Measurements from ENCODE around the gene TRDN. TPM values are rescaled to one million over a fixed set of nuclear protein-coding genes. Genes with fewer than 3 reads are reported as not detected.

TRDN gene
- total RNA-seq, 2 donors from 2014 or later = not detected

- intact Hi-C loops (cut with DNase I) = no loop called here
- no peak overlapping the region for H3K27ac ChIP-seq
- no peaks in the 10 kb centered on the region for H3K36me3 ChIP-seq (replicated peaks in 1 of 2; ENCODE audit: insufficient read depth in 1 of 2, low read depth in 2 of 2)
- DNase-seq (no peak), ATAC-seq (no peak)
- H3K9me3 ChIP-seq = peaks cover 0 to 13% (median 0%) of the 10 kb centered on the region in 3 donors
- H3K4me3 ChIP-seq = no peak overlapping the region
- WGBS, 2 donors = 53 to 60% methylated on average over 4 of the region's 4 CpGs
- no peaks in the 10 kb centered on the region for H3K27me3 ChIP-seq
- TF ChIP-seq, protein P1, sequence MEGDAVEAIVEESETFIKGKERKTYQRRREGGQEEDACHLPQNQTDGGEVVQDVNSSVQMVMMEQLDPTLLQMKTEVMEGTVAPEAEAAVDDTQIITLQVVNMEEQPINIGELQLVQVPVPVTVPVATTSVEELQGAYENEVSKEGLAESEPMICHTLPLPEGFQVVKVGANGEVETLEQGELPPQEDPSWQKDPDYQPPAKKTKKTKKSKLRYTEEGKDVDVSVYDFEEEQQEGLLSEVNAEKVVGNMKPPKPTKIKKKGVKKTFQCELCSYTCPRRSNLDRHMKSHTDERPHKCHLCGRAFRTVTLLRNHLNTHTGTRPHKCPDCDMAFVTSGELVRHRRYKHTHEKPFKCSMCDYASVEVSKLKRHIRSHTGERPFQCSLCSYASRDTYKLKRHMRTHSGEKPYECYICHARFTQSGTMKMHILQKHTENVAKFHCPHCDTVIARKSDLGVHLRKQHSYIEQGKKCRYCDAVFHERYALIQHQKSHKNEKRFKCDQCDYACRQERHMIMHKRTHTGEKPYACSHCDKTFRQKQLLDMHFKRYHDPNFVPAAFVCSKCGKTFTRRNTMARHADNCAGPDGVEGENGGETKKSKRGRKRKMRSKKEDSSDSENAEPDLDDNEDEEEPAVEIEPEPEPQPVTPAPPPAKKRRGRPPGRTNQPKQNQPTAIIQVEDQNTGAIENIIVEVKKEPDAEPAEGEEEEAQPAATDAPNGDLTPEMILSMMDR (IDR thresholded peaks at IDR 0.05) = no peak
- no peak for TF ChIP-seq POLR2A (IDR thresholded peaks at IDR 0.05)
- H3K4me1 ChIP-seq = no peaks in the 10 kb centered on the region
These were observed 189.3 kb downstream of the TRDN start for GRCh38 chr6:123447315-123447937.

GRCh38 chr6:123439371-123439770 is 197.4 kb downstream of the TRDN start:
- DNase-seq = no peak
- WGBS, 2 donors = 8 to 22% methylated on average over 3 of the region's 3 CpGs

GRCh38 chr6:123434186-123434585 is 202.6 kb downstream of the TRDN start:
- TF ChIP-seq, protein P1 (IDR thresholded peaks at IDR 0.05) = no peak
- no peak for TF ChIP-seq POLR2A (IDR thresholded peaks at IDR 0.05)
- no peak overlapping the region for H3K27ac ChIP-seq
- no peaks in the 10 kb centered on the region for H3K27me3 ChIP-seq
- no peaks in the 10 kb centered on the region for H3K36me3 ChIP-seq (replicated peaks in 1 of 2; ENCODE audit: insufficient read depth in 1 of 2, low read depth in 2 of 2)
- intact Hi-C loops (cut with DNase I) = no loop called here
- DNase-seq (no peak), ATAC-seq (no peak)
- H3K9me3 ChIP-seq = no peaks in the 10 kb centered on the region
- H3K4me1 ChIP-seq = no peaks in the 10 kb centered on the region
- H3K4me3 ChIP-seq = no peak overlapping the region

More at GRCh38 chr6:123439371-123439770, 197.4 kb downstream of the TRDN start:
- Histone ChIP-seq H3K9me3 (no peaks in the 10 kb centered on the region), H3K4me1 (no peaks in the 10 kb centered on the region), H3K27ac (no peak overlapping the region), H3K27me3 (no peaks in the 10 kb centered on the region), H3K4me3 (no peak overlapping the region), H3K36me3 (replicated peaks in 1 of 2; ENCODE audit: insufficient read depth in 1 of 2, low read depth in 2 of 2) (no peaks in the 10 kb centered on the region)
- no peak for ATAC-seq
- intact Hi-C loops (cut with DNase I) = no loop called here
- TF ChIP-seq, protein P1 (IDR thresholded peaks at IDR 0.05) = no peak
- TF ChIP-seq POLR2A (IDR thresholded peaks at IDR 0.05) = no peak

DNA sequence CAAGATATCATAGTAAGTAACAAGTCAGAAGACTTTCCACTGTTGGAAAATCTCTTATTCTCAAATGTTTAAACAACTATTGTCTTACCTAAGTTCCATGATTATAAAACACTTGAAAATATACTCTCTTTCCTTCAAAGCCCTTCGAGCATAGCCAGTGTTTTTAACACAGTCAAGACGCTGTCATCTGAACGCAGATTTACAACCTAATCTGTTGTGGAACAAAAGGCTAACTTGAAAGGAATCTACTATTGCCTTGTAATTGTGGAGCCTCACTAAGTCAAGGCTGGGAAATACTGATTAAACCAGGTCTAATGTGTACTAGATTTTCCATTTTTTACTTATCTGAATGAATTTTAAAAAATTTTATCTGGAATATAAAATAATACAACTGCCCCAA is 205.8 kb downstream of the TRDN start:
- H3K27ac ChIP-seq = no peak overlapping the region
- ATAC-seq (no peak), DNase-seq (no peak)
- intact Hi-C loops (cut with DNase I) = no loop called here
- no peak for TF ChIP-seq POLR2A (IDR thresholded peaks at IDR 0.05)
- TF ChIP-seq, protein P1 (IDR thresholded peaks at IDR 0.05) = no peak
- H3K4me1 ChIP-seq = no peaks in the 10 kb centered on the region
- 29 to 47% methylated on average over 3 of the region's 3 CpGs for whole genome bisulfite sequencing, 2 donors
- H3K27me3 ChIP-seq = no peaks in the 10 kb centered on the region
- no peaks in the 10 kb centered on the region for H3K36me3 ChIP-seq (replicated peaks in 1 of 2; ENCODE audit: insufficient read depth in 1 of 2, low read depth in 2 of 2)
- H3K9me3 ChIP-seq = no peaks in the 10 kb centered on the region
- no peak overlapping the region for H3K4me3 ChIP-seq

- 38 to 64% methylated on average over 1 of the region's 1 CpG for WGBS, 2 donors
- intact Hi-C loops (cut with DNase I) = no loop called here
These were observed 209.7 kb downstream of the TRDN start for GRCh38 chr6:123427008-123427407.

More at GRCh38 chr6:123427008-123427407, 209.7 kb downstream of the TRDN start:
- H3K36me3 ChIP-seq (replicated peaks in 1 of 2; ENCODE audit: insufficient read depth in 1 of 2, low read depth in 2 of 2) = no peaks in the 10 kb centered on the region
- TF ChIP-seq POLR2A (IDR thresholded peaks at IDR 0.05) = no peak
- TF ChIP-seq, protein P1 (IDR thresholded peaks at IDR 0.05) = no peak
- H3K4me1 ChIP-seq = no peaks in the 10 kb centered on the region
- no peaks in the 10 kb centered on the region for H3K9me3 ChIP-seq
- H3K27me3 ChIP-seq = no peaks in the 10 kb centered on the region
- no peak for ATAC-seq
- H3K4me3 ChIP-seq = no peak overlapping the region
- DNase-seq = no peak
- H3K27ac ChIP-seq = no peak overlapping the region

Data from body of pancreas (tissue), 4 donors.